Epithelial cell of proximal tubule (primary cell): Measurements from ENCODE around the gene RASA3. TPM values are rescaled to one million over a fixed set of nuclear protein-coding genes. Genes with fewer than 3 reads are reported as not detected.

Experiments used
- DNase-seq: peaks from one replicate; pipeline ENCODE4 v3.0.0-alpha.2; 2011; ENCODE audit warnings: low read depth
- H3K4me3 ChIP-seq: 2 replicates; pipeline ENCODE4 v1.5.1; 2011; ENCODE audit warnings: low read depth, mild to moderate bottlenecking, low read length
- CTCF ChIP-seq: conservative IDR thresholded peaks from 2 replicates; pipeline ENCODE4 v1.5.1; 2012; ENCODE audit warnings: low read depth, mild to moderate bottlenecking, low read length
- total RNA-seq: library from RNA; depleted of rRNA; stranded (reverse); fragments of >200 nt; gene quantifications from 2 replicates; pipeline ENCODE4 v1.2.3, GENCODE V29; 2015

RASA3 gene
- total RNA-seq, 1 donor from 2014 or later: 25.7 TPM

GRCh38 chr13:114145256-114145655 lies 12.8 kb upstream of the RASA3 start:
- no peak for TF ChIP-seq CTCF
- H3K4me3 ChIP-seq: no peak overlapping the region
- DNase-seq: no peak

DNA sequence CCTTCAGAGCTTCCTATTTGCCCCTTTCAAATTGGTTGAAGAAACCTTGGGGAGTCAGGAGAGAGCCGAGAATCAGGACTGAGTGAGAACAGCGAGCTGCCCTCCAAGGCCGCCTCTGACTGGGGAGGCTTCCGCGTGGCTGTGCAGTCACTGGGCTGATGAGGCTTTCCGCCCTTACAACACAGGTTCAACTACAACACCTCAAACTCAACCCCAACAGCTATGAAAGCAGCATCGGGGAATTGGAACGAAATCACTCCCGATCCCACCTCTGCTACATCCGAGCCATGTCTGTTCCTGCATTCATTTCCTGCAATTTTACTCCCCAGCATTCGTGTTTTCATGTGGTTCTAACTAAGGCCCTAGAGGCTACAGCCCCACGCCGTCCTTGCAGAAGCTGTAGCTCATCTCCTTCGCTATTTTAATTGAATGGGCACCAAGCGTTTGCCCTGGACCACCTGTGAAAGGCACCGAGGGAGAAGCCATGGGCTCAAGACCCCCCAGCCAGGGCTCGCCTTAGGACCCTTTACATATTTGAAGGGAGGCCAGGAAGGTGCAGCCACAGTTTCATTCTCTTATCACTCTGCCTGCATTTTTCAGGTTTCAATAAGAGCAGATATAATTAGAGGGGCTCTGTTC lies 12.3 kb upstream of the RASA3 start:
- TF ChIP-seq CTCF: no peak
- no peak overlapping the region for H3K4me3 ChIP-seq
- no peak for DNase-seq

- peak; percentile 46 for TF ChIP-seq CTCF
- no peak overlapping the region for H3K4me3 ChIP-seq
- DNase-seq: no peak
These were observed 11.6 kb upstream of the RASA3 start for GRCh38 chr13:114143806-114144605.

DNA sequence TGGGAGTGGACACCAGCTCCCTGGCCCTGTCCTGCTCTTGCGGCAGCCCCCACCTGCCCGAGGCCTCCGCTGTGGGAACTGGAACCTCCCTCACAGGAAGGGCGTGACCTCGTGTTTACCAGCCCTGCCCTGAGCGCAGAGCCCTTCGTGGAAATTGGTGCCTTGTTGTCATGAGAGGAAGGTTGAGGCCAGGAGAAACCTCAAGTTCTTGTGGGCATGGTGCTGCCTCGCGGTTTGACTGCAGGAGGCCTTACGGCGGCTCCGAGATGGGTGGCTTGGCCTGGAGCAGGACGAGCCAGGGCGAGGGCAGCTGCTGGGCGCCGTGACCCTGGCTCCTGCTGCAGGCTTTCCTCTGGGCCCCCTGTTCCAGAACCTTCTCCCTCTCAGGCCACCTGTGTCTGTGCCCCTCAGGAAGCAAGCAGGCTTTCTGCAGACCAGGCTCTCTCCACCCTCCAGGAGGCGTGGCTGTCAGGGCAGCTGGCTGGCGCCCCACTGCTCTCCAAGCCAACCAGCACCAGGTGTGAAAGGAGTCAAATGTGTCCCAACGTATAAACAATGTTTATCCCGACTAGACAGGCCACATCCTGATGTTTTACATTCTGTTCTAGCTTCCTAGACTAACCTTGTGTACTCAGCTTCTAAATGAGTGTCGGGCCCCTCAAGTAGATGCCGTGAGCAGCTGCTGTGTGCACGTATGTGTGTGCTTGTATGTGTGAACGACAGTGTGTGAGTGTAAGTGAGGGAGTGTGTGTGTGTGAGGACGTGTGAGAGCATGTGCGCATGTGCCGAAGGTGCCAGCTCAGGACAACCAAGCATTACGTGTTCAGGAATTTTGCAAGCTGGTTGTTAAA lies 10.4 kb upstream of the RASA3 start:
- no peak for DNase-seq
- TF ChIP-seq CTCF: no peak
- no peak overlapping the region for H3K4me3 ChIP-seq

DNA sequence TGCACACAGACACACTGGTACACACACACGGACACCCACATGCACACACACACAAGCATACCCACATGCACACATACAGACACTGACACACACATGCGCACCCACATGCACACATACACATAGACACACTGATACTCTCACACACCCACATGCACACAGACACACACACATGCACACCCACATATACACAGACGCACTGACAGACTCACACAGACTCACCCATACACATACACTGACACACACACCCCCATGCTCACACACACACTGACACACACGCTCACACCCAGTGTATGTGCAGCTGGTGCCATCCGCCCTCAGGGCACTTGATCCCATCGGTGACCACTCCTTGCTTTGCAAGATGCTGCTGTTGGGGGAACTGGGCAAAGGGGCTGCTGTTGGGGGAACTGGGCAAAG lies 9.7 kb upstream of the RASA3 start:
- no peak overlapping the region for H3K4me3 ChIP-seq
- no peak for TF ChIP-seq CTCF
- no peak for DNase-seq

DNA sequence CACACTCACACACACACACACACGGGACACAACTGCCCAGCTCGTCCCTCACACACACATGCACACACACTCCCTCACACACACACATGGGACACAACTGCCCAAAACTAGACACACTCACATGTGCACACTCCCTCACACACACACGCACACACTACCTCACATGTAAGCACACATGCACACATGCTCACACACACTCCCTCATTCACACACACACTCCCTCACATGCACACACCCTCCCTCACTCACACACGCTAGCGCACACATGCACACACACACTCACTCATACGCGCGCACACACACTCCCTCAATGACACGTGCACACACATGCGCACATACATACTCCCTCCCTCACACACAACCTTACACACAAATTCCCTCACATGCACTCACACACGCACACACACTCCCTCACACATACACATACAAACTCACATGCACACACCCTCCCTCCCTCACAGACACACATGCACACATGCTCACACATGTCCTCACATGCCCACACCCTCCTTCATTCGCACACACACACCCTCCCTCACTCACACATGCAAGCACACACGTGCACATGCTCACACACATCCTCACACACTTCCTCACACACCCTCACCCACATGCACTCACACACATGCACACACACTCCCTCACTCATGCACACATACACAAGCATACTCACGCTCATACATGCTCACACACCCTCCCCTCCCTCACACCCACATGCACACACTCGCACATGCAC lies 9.0 kb upstream of the RASA3 start:
- TF ChIP-seq CTCF: no peak
- no peak overlapping the region for H3K4me3 ChIP-seq
- no peak for DNase-seq
